NCI-H187 (cell line): Measurements from ENCODE around the gene HES4.
A peak's percentile ranks its signal among the peaks of the same experiment; 100 is the strongest.
"Not testable (repeated sequence)": the region's sequence is repeated elsewhere in the genome, so short reads cannot be mapped to it uniquely, and the experiment has no call there.

Experiments
- DNase-seq, 2 experiments: peaks; one replicate each; lab custom pipeline; 2025; lab: John Stamatoyannopoulos, UW

Gene HES4

GRCh38 chr1:1033009-1033587 is 33.2 kb upstream of the HES4 start:
- peak; percentile 52 to 87 for DNase-seq

GRCh38 chr1:1032424-1032823 is 32.5 kb upstream of the HES4 start:
- DNase-seq = no peak

GRCh38 chr1:1031659-1032235 is 31.9 kb upstream of the HES4 start:
- no peak for DNase-seq

GRCh38 chr1:1030867-1031658 is 31.2 kb upstream of the HES4 start:
- DNase-seq = not testable (repeated sequence)

- DNase-seq = no peak
Observed at GRCh38 chr1:1027791-1028190, 27.9 kb upstream of the HES4 start.

GRCh38 chr1:1026599-1027413 is 26.9 kb upstream of the HES4 start:
- no peak for DNase-seq

GRCh38 chr1:1025730-1026129 is 25.8 kb upstream of the HES4 start:
- DNase-seq = no peak

GRCh38 chr1:1024771-1025699 is 25.1 kb upstream of the HES4 start:
- no peak for DNase-seq

GRCh38 chr1:1024149-1024770 is 24.4 kb upstream of the HES4 start:
- no peak for DNase-seq

GRCh38 chr1:1023700-1024099 is 23.8 kb upstream of the HES4 start:
- no peak for DNase-seq

GRCh38 chr1:1022302-1023009 is 22.6 kb upstream of the HES4 start:
- no peak for DNase-seq

GRCh38 chr1:1021920-1022259 is 22.0 kb upstream of the HES4 start:
- DNase-seq = no peak

GRCh38 chr1:1021010-1021919 is 21.4 kb upstream of the HES4 start:
- DNase-seq = no peak

- DNase-seq = no peak
Observed at GRCh38 chr1:1020415-1021009, 20.6 kb upstream of the HES4 start.

- DNase-seq = no peak
Observed at GRCh38 chr1:1020000-1020404, 20.1 kb upstream of the HES4 start, which contains the start of gene AGRN. AGRN (plus strand) TSS chr1:1020120; CDS start chr1:1020173, 53 bp downstream.

- DNase-seq = peak; percentile 62 to 74
Observed at GRCh38 chr1:1019122-1019999, 19.5 kb upstream of the HES4 start.

- not testable (repeated sequence) for DNase-seq
Observed at GRCh38 chr1:1018321-1018685, 18.4 kb upstream of the HES4 start.
